H7 (cell line): ENCODE measurements around the gene HSFY2. TPM values are rescaled to one million over a fixed set of nuclear protein-coding genes. Genes with fewer than 3 reads are reported as not detected.
"Not testable (repeated sequence)": the region's sequence is repeated elsewhere in the genome, so short reads cannot be mapped to it uniquely, and the experiment has no call there.

Experiments
- DNase-seq: peaks from one replicate; pipeline ENCODE4 v3.0.0; 2012
- H3K27me3 ChIP-seq: 2 replicates; pipeline ENCODE4 v1.6.0; 2011; ENCODE audit warnings: mild to moderate bottlenecking, low read length; ENCODE audit not compliant: control insufficient read depth, insufficient read depth
- H3K36me3 ChIP-seq: replicated peaks from 2 replicates; pipeline ENCODE4 v1.5.1; 2011; ENCODE audit warnings: low read length; ENCODE audit not compliant: control insufficient read depth, insufficient read depth
- H3K4me3 ChIP-seq: 2 replicates; pipeline ENCODE4 v1.5.1; 2011; ENCODE audit warnings: low read depth, mild to moderate bottlenecking, control low read depth, low read length, moderate library complexity; ENCODE audit not compliant: insufficient read depth
- total RNA-seq: library from RNA; depleted of rRNA; stranded (reverse); fragments of >200 nt; shearing (Covaris generic); gene quantifications from 2 replicates; pipeline ENCODE4 v1.2.3, GENCODE V29; 2014; rRNA removed

HSFY2 gene
- total RNA-seq, result not detected in 2 replicates

- H3K4me3 ChIP-seq, H3K27me3 ChIP-seq, H3K36me3 ChIP-seq, DNase-seq: not testable (repeated sequence)
Observed at GRCh38 chrY:18773635-18774034, at the start of gene HSFY2. TSS of gene HSFY2 (minus strand) at chrY:18773735. CDS start at chrY:18773618, 117 bp downstream.

DNA sequence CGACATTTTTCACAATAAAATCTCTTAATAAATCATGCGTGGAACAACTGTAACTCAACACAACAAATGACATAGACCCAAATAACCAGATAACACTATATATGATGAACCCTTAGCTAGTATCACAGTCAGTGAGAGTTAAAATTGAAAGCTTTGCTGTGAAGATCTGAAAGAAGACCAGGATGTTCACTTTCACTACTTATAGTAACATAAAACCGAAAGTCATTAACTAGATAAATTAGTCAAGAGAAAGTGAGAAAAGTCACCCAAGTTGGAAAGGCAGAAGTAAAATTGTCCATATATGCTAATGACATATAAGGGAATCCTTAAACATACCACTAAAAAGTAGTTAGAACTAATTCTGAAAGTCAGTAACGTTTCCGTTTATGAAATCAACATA, 42.2 kb upstream of the HSFY2 start:
- H3K27me3 ChIP-seq, DNase-seq, H3K4me3 ChIP-seq, H3K36me3 ChIP-seq: not testable (repeated sequence)

DNA sequence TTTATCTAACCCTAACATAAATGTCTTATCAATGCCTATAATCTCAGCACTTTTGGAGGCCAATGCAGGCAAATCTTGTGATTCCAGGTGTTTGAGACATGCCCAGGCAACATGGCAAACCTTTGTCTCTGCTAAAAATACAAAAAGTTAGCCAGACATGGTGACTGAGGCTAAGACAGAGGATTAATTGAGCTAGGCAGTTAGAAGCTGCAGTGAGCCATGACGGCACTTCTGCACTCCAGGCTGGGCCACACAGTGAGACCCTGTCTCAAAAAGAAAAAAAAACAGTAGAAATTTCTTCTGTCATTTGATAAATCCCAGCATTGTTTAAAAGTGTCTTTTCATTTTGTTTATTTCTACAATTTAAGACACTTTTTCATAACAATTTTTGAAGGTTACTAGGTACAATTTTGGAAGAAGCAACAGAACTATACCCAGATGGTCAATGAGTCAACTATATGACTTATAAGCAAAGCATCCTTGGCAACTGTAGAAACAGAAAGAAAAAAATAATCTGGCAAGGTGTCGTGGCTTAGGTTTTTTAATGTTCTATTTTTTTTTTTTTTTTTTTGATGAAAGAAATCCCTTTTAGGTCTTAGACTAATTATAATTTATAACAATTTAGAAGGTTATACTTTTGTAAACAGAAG, 15.3 kb upstream of the HSFY2 start:
- not testable (repeated sequence) for H3K27me3 ChIP-seq, DNase-seq, H3K36me3 ChIP-seq, H3K4me3 ChIP-seq

GRCh38 chrY:18754077-18754476, 19.5 kb downstream of the HSFY2 start:
- H3K27me3 ChIP-seq, H3K4me3 ChIP-seq, H3K36me3 ChIP-seq, DNase-seq: not testable (repeated sequence)

GRCh38 chrY:18753133-18753815, 20.3 kb downstream of the HSFY2 start:
- not testable (repeated sequence) for H3K4me3 ChIP-seq

GRCh38 chrY:18723714-18724113, 49.8 kb downstream of the HSFY2 start:
- DNase-seq, H3K27me3 ChIP-seq, H3K4me3 ChIP-seq, H3K36me3 ChIP-seq: not testable (repeated sequence)

More at GRCh38 chrY:18753133-18753815, 20.3 kb downstream of the HSFY2 start:
- H3K36me3 ChIP-seq, DNase-seq, H3K27me3 ChIP-seq: not testable (repeated sequence)

Other genes starting within 250 kb of the HSFY2 start
- not detected in 2 replicates for gene HSFY1, start 227.0 kb downstream of the HSFY2 start, total RNA-seq